ENCODE results near the gene DIP2B.

DIP2B gene

DNA sequence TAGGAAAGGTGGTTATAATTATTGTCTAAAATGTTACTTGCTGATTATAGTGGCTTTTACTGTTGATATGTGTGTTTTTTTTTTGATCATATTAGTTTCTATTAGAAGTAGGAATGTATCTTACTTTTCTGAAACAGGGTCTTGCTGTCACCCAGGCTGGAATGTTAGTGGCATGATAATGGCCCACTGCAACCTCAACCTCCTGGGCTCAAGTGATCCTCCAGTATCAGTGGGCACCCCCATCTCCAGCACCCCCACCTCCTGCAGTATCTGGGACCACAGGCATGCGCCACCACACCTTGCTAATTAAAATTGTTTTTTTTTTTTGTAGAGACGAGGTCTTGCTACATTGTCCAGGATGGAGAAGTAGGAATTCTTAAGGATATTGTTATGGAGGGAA, 270.5 kb downstream of the DIP2B start:
- H3K36me3 ChIP-seq (ENCODE audit: insufficient read depth, low read length) = peaks cover 7% of the 10 kb centered on the region
- H3K9me3 ChIP-seq (replicated peaks; ENCODE audit: low read length) = no peaks in the 10 kb centered on the region
- no peaks in the 10 kb centered on the region for H3K4me1 ChIP-seq (ENCODE audit: control insufficient read depth, insufficient read depth, low read length)
- no peaks in the 10 kb centered on the region for H3K27me3 ChIP-seq (ENCODE audit: control insufficient read depth, insufficient read depth, low read length)
- H3K9ac ChIP-seq (ENCODE audit: low read depth, low read length) = no peak overlapping the region
- no peak overlapping the region for H3K4me2 ChIP-seq (ENCODE audit: low read length)
- H3K4me3 ChIP-seq (ENCODE audit: low read length) = no peak overlapping the region

DNA sequence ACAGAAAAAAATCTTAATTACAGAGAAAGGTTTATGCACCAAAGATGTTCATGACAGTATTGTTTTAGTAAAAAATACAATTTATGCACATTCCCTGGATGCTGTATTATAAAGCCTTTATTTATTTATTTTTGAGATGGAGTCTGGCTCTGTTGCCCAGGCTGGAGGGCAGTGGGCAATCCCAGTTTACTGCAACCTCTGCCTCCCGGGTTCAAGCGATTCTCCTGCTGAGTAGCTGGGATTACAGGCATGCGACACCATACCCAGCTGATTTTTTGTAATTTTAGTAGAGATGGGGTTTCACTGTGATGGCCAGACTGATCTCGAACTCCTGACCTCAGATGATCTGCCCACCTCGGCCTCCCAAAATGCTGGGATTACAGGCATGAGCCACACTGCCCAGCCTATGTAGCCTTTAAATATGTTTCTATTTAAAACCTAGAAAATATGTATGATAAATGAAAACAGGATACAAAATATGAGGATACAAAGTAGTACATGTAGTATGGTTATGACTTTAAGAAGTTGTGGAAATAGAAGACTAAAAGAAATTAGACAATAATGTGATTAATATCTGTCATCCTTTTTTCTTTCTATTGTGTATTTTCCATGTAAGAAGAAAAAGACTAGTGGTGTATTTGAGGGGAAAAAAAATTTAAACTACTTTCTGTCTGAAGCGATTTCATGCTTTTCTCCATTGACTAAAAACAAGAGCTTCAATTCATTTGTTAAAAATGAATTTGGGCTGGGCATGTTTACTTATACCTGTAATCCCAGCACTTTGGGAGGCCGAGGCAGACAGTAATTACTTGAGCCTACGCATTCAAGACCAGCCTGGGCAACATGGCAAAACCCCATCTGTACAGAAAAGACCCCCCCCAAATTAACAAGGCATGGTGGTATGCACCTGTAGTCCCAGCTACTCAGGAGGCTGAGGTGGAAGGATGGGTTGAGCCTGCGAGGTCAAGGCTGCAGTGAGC, 272.3 kb downstream of the DIP2B start:
- no peaks in the 10 kb centered on the region for H3K27me3 ChIP-seq (ENCODE audit: control insufficient read depth, insufficient read depth, low read length)
- no peak overlapping the region for H3K4me3 ChIP-seq (ENCODE audit: low read length)

DNA sequence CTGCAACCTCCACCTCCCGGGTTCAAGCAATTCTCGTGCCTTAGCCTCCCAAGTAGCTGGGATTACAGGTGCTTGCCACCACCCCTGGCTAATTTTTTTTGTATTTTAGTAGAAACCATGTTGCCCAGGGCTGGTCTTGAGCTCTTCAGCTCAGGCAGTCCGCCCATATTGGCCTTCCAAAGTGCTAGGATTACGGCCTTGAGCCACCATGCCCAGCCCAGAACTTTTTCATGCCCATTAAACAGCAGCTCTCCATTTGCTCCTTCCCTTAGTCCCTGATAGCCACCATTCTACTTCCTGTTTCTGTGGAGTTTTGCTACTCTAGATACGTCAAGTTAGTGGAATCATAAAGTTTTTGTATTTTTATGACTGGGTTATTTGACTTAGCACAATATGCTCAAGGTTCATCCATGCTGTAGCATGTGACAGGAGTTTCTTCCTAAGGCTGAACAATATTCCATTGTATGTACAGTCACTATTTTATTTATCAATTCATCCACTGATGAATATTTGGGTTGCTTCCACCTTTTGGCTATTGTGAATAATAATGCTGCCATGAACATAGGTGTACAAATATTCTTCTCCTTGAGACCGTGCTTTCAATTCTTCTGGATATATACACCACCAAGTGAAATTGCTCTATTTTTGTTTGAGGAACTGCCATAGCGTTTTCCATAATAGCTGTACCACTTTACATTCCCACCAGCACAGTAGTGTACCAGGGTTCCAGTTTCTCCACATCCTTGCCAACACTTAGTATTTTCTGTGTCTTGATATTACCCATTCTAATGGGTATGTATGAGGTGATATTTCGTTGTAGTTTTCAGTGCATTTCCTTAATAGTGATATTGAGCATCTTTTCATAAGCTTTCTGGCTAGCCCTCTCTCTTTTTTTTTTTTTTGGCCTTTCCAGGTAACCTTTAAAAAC, 274.1 kb downstream of the DIP2B start:
- H3K36me3 ChIP-seq (ENCODE audit: insufficient read depth, low read length) = peaks cover 4% of the 10 kb centered on the region
- H3K9me3 ChIP-seq (replicated peaks; ENCODE audit: low read length) = no peaks in the 10 kb centered on the region
- H3K4me2 ChIP-seq (ENCODE audit: low read length) = no peak overlapping the region
- no peak overlapping the region for H3K9ac ChIP-seq (ENCODE audit: low read depth, low read length)
- no peak overlapping the region for H3K4me3 ChIP-seq (ENCODE audit: low read length)
- no peaks in the 10 kb centered on the region for H3K4me1 ChIP-seq (ENCODE audit: control insufficient read depth, insufficient read depth, low read length)
- H3K27me3 ChIP-seq (ENCODE audit: control insufficient read depth, insufficient read depth, low read length) = no peaks in the 10 kb centered on the region

More for the DNA sequence above, 272.3 kb downstream of the DIP2B start:
- H3K36me3 ChIP-seq (ENCODE audit: insufficient read depth, low read length) = peaks cover 4% of the 10 kb centered on the region
- no peaks in the 10 kb centered on the region for H3K9me3 ChIP-seq (replicated peaks; ENCODE audit: low read length)
- H3K9ac ChIP-seq (ENCODE audit: low read depth, low read length) = no peak overlapping the region
- no peak overlapping the region for H3K4me2 ChIP-seq (ENCODE audit: low read length)
- H3K4me1 ChIP-seq (ENCODE audit: control insufficient read depth, insufficient read depth, low read length) = no peaks in the 10 kb centered on the region

DNA sequence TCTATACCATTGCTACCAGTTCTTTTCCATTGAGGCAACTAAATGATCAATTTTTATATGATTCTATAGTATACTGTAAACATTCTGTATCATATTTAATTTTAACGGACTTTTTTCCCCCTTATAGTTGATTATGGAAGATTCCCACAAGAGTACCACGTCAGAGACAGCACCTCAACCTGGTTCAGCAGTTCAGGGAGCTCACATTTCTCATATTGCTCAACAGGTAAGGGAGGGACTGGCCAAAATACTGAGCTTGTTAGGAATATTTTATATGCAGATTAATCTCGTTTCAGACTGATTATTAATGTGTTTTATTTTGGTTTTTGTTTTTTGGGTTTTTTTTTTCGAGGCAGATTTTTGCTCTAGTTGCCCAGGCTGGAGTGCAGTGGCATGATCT, 275.2 kb downstream of the DIP2B start:
- no peak overlapping the region for H3K9ac ChIP-seq (ENCODE audit: low read depth, low read length)

DNA sequence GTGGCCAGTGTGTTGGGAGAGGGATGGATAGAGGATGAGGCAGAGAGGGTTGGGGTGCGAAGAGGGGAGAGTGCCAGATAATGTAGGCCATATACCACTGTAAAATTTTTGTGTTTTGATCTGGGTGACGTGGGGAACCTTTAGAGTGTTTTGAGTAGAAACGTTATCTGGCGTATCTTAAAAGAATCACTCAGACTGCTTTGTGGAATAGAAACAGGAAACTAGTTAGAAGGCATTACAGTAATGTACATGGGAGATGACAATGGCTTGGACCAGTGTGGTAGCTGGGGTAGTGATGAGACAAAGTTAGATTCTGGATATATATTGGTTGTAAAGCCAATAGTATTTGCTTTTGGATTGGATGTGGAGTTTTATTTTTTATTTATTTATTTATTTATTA, 279.7 kb downstream of the DIP2B start:
- Histone ChIP-seq H3K4me3 (ENCODE audit: low read length) (no peak overlapping the region), H3K27me3 (ENCODE audit: control insufficient read depth, insufficient read depth, low read length) (no peaks in the 10 kb centered on the region), H3K4me2 (ENCODE audit: low read length) (no peak overlapping the region), H3K9ac (ENCODE audit: low read depth, low read length) (no peak overlapping the region), H3K36me3 (ENCODE audit: insufficient read depth, low read length) (peaks cover 14% of the 10 kb centered on the region), H3K9me3 (replicated peaks; ENCODE audit: low read length) (no peaks in the 10 kb centered on the region), H3K4me1 (ENCODE audit: control insufficient read depth, insufficient read depth, low read length) (peaks cover 41% of the 10 kb centered on the region)

More for the DNA sequence above, 275.2 kb downstream of the DIP2B start:
- no peaks in the 10 kb centered on the region for H3K27me3 ChIP-seq (ENCODE audit: control insufficient read depth, insufficient read depth, low read length)
- no peak overlapping the region for H3K4me3 ChIP-seq (ENCODE audit: low read length)
- no peak overlapping the region for H3K4me2 ChIP-seq (ENCODE audit: low read length)
- peaks cover 4% of the 10 kb centered on the region for H3K36me3 ChIP-seq (ENCODE audit: insufficient read depth, low read length)
- peaks cover 6% of the 10 kb centered on the region for H3K4me1 ChIP-seq (ENCODE audit: control insufficient read depth, insufficient read depth, low read length)
- H3K9me3 ChIP-seq (replicated peaks; ENCODE audit: low read length) = no peaks in the 10 kb centered on the region

DNA sequence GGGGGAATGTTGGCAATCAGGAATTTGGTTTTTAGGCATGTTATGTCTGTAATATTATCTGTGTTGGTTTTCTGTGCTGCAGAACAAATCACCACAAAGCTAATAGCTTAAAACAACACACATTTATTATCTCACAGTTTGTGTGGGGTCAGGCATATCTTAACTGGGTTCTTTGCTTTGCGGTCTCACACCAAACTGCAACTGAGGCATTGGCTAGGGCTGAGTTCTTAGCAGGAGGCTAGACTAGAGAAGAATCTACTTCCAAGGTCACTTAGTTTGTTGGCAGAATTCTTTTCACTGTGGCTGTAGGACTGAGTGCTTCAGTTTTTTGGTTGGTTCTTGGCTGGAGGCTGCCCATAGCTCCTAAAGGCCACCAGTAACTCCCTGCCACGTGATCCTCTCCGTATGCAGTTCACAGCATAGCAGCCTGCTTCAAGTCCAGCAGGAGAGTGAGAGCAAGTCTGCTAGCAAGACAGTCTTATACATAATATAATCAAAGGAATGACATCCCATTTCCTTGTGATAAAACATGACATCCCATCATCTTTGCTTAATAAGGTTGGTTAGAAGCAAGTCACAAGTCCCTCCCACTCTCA, 280.7 kb downstream of the DIP2B start:
- H3K4me1 ChIP-seq (ENCODE audit: control insufficient read depth, insufficient read depth, low read length) = peaks cover 41% of the 10 kb centered on the region
- peak overlapping the region; percentile 34 for H3K4me3 ChIP-seq (ENCODE audit: low read length)
- peaks cover 14% of the 10 kb centered on the region for H3K36me3 ChIP-seq (ENCODE audit: insufficient read depth, low read length)
- no peaks in the 10 kb centered on the region for H3K9me3 ChIP-seq (replicated peaks; ENCODE audit: low read length)
- H3K4me2 ChIP-seq (ENCODE audit: low read length) = peak overlapping the region; percentile 73
- H3K9ac ChIP-seq (ENCODE audit: low read depth, low read length) = peak overlapping the region; percentile 77
- H3K27me3 ChIP-seq (ENCODE audit: control insufficient read depth, insufficient read depth, low read length) = no peaks in the 10 kb centered on the region

DNA sequence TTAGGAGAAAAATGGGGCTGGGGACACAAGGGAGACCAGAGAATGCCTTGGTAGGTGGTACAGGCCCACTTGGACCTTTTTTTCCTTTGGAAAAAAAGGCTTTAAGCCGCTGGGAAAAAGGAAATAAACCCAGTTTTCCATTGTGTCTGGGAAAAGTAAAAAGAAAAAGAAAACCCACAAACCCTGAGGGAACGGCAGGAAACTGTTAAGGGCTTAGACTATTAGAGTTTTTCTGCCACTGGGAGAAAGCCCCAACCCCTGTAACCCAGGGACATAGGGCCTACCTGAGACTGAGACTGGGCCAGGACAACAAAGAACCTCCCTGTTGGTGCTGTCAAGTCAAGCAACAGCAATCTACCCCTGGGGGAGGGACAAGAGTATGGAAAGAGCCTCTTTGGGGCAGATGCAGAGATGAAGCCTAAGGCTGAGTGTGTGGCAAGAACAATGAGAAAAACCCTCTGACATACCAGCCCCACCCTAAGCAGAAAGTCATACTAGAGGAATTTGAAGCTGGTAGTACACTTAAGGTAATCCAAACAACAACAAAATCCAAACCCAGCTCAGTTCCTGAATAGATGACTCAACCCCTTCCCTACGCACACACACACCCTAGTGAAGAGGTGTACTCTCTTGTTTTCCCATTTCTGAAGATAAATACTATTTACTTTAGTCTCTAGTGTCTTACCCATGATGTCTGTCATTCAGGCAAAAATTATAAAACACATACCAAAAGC, 281.9 kb downstream of the DIP2B start:
- H3K4me1 ChIP-seq (ENCODE audit: control insufficient read depth, insufficient read depth, low read length) = peaks cover 41% of the 10 kb centered on the region
- H3K4me3 ChIP-seq (ENCODE audit: low read length) = peak overlapping the region; percentile 34
- no peaks in the 10 kb centered on the region for H3K9me3 ChIP-seq (replicated peaks; ENCODE audit: low read length)
- peak overlapping the region; percentile 77 for H3K9ac ChIP-seq (ENCODE audit: low read depth, low read length)
- H3K36me3 ChIP-seq (ENCODE audit: insufficient read depth, low read length) = peaks cover 13% of the 10 kb centered on the region
- H3K27me3 ChIP-seq (ENCODE audit: control insufficient read depth, insufficient read depth, low read length) = no peaks in the 10 kb centered on the region
- H3K4me2 ChIP-seq (ENCODE audit: low read length) = peak overlapping the region; percentile 73

DNA sequence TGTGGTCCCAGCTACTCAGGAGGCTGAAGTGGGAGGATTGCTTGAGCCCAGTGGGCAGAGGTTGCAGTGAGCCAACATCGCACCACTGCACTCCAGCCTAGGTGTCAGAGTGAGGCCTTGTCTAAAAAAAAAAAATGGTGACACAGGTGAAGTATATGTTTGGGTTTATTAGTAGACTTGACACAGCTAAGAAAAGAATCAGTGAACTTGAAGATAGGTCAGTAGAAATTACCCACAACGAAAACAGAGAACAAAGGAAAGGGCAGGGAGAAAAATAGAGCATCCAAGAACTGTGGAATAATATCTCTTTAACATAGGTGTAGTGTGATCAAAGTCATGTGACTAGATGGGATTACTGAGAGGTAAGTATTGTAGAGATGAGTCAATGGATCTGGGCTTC, 282.8 kb downstream of the DIP2B start:
- peak overlapping the region; percentile 49 for H3K9ac ChIP-seq (ENCODE audit: low read depth, low read length)
- H3K4me3 ChIP-seq (ENCODE audit: low read length) = peak overlapping the region; percentile 3
- peaks cover 10% of the 10 kb centered on the region for H3K36me3 ChIP-seq (ENCODE audit: insufficient read depth, low read length)
- H3K27me3 ChIP-seq (ENCODE audit: control insufficient read depth, insufficient read depth, low read length) = no peaks in the 10 kb centered on the region
- peaks cover 41% of the 10 kb centered on the region for H3K4me1 ChIP-seq (ENCODE audit: control insufficient read depth, insufficient read depth, low read length)
- H3K4me2 ChIP-seq (ENCODE audit: low read length) = peak overlapping the region; percentile 27
- no peaks in the 10 kb centered on the region for H3K9me3 ChIP-seq (replicated peaks; ENCODE audit: low read length)

DNA sequence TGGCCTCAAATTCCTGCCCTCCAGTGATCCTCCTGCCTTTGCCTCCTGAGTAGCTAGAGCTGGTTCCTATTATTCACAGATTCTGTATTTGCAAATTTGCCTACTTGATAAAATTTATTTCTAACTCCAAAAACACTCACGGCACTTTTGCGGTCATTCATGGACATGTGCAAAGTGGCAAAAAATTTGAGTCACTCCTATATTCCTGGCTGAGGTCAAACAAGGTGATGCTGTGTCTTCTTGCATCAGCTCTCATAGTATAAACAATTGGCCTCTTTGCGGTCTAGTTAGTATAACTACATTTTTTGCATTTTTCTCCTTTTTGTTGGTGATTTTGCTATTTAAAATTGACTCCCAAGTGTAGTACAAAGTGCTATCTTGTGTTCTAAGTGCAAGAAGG, 283.8 kb downstream of the DIP2B start:
- Histone ChIP-seq H3K9me3 (replicated peaks; ENCODE audit: low read length) (no peaks in the 10 kb centered on the region), H3K9ac (ENCODE audit: low read depth, low read length) (no peak overlapping the region)

DNA sequence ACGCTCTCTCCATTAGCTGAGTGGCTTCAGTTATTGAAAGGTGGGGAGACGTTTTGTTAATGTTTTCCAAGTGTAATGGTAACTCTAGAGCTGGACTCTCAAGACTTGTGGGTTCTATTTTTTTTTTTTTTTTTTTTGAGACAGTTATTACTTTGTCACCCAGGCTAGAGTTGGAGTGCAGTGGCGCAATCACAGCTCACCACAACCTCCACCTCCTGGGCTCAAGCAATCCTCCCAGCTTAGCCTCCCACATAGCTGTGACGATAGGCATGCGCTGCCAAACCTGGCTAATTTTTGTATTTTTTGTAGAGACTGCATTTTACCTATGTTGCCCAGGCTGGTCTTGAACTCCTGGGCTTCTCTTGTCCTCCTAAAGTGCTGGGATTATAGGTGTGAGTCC, 285.3 kb downstream of the DIP2B start:
- peaks cover 10% of the 10 kb centered on the region for H3K36me3 ChIP-seq (ENCODE audit: insufficient read depth, low read length)
- no peak overlapping the region for H3K4me3 ChIP-seq (ENCODE audit: low read length)
- H3K4me2 ChIP-seq (ENCODE audit: low read length) = no peak overlapping the region
- peaks cover 35% of the 10 kb centered on the region for H3K4me1 ChIP-seq (ENCODE audit: control insufficient read depth, insufficient read depth, low read length)
- no peak overlapping the region for H3K9ac ChIP-seq (ENCODE audit: low read depth, low read length)
- H3K27me3 ChIP-seq (ENCODE audit: control insufficient read depth, insufficient read depth, low read length) = no peaks in the 10 kb centered on the region
- H3K9me3 ChIP-seq (replicated peaks; ENCODE audit: low read length) = no peaks in the 10 kb centered on the region

More for the DNA sequence above, 283.8 kb downstream of the DIP2B start:
- H3K27me3 ChIP-seq (ENCODE audit: control insufficient read depth, insufficient read depth, low read length) = no peaks in the 10 kb centered on the region
- H3K4me1 ChIP-seq (ENCODE audit: control insufficient read depth, insufficient read depth, low read length) = peaks cover 41% of the 10 kb centered on the region
- no peak overlapping the region for H3K4me2 ChIP-seq (ENCODE audit: low read length)
- no peak overlapping the region for H3K4me3 ChIP-seq (ENCODE audit: low read length)
- peaks cover 10% of the 10 kb centered on the region for H3K36me3 ChIP-seq (ENCODE audit: insufficient read depth, low read length)

Measured in skeletal muscle satellite cell (primary cell).